ENCODE measurements around the gene MAPK8IP3. TPM values are rescaled to one million over a fixed set of nuclear protein-coding genes. Genes with fewer than 3 reads are reported as not detected.

The MAPK8IP3 gene
- total RNA-seq, 1 donor from 2014 or later, result 44.9 TPM

- H3K4me3 ChIP-seq, result no peak overlapping the region
- intact Hi-C loops (cut with DNase I), result no loop called here
- no peak overlapping the region for H3K27ac ChIP-seq
- H3K9me3 ChIP-seq, result no peaks in the 10 kb centered on the region
- H3K4me1 ChIP-seq, result no peaks in the 10 kb centered on the region
- H3K27me3 ChIP-seq, result no peaks in the 10 kb centered on the region
- no peak for DNase-seq (ENCODE audit: extremely low spot score in 2 of 2)
- TF ChIP-seq POLR2AphosphoS5 (IDR thresholded peaks at IDR 0.05; ENCODE audit: insufficient read depth in 1 of 2, low read depth in 1 of 2) (no peak), POLR2A (IDR thresholded peaks at IDR 0.05) (no peak), CTCF (IDR thresholded peaks at IDR 0.05) (no peak)
- peaks cover 0 to 22% of the 10 kb centered on the region in 2 donors for H3K36me3 ChIP-seq
Observed at GRCh38 chr16:1809281-1809801, 103.3 kb downstream of the MAPK8IP3 start.

DNA sequence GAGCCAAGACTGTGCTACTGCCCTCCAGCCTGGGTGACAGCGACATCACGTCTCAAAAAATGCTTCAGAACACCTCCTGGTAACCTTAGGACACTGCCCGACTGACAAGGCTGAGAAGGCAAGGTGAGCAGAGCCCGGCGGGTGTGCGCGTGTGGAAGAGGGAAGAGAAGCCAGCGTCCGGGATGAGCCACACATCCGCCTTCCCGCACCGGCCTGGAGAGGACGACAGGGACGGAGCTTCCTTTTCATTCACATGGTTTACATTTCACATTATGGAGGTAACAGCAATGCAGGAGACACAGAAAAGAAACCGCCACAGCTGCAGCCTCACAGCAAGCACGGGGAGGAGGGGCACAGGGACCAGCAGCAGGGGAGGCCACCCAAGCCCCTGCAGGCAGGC, 104.1 kb downstream of the MAPK8IP3 start:
- H3K4me3 ChIP-seq, result no peak overlapping the region
- no peaks in the 10 kb centered on the region for H3K4me1 ChIP-seq
- no peaks in the 10 kb centered on the region for H3K27me3 ChIP-seq
- peaks cover 0 to 22% of the 10 kb centered on the region in 2 donors for H3K36me3 ChIP-seq
- TF ChIP-seq CTCF (IDR thresholded peaks at IDR 0.05) (no peak), POLR2AphosphoS5 (IDR thresholded peaks at IDR 0.05; ENCODE audit: insufficient read depth in 1 of 2, low read depth in 1 of 2) (no peak), POLR2A (IDR thresholded peaks at IDR 0.05) (no peak)
- intact Hi-C loops (cut with DNase I), result no loop called here
- DNase-seq (ENCODE audit: extremely low spot score in 2 of 2), result no peak
- no peak overlapping the region for H3K27ac ChIP-seq
- H3K9me3 ChIP-seq, result no peaks in the 10 kb centered on the region

- no peak for TF ChIP-seq CTCF (IDR thresholded peaks at IDR 0.05)
- no peak for TF ChIP-seq POLR2AphosphoS5 (IDR thresholded peaks at IDR 0.05; ENCODE audit: insufficient read depth in 1 of 2, low read depth in 1 of 2)
- no peak for TF ChIP-seq POLR2A (IDR thresholded peaks at IDR 0.05)
- no peak overlapping the region for H3K27ac ChIP-seq
- H3K9me3 ChIP-seq, result no peaks in the 10 kb centered on the region
- H3K4me1 ChIP-seq, result no peaks in the 10 kb centered on the region
- H3K36me3 ChIP-seq, result peaks cover 0 to 24% of the 10 kb centered on the region in 2 donors
- no peak overlapping the region for H3K4me3 ChIP-seq
- no peaks in the 10 kb centered on the region for H3K27me3 ChIP-seq
- DNase-seq (ENCODE audit: extremely low spot score in 2 of 2), result no peak
- intact Hi-C loops (cut with DNase I), result no loop called here
Observed at GRCh38 chr16:1810536-1810935, 104.5 kb downstream of the MAPK8IP3 start.

GRCh38 chr16:1812732-1813163, 106.8 kb downstream of the MAPK8IP3 start:
- H3K36me3 ChIP-seq, result peaks cover 0 to 39% of the 10 kb centered on the region in 2 donors
- H3K4me1 ChIP-seq, result no peaks in the 10 kb centered on the region
- no peak overlapping the region for H3K27ac ChIP-seq
- no peak for DNase-seq (ENCODE audit: extremely low spot score in 2 of 2)
- TF ChIP-seq POLR2A (IDR thresholded peaks at IDR 0.05), result no peak
- peak; percentile 15 to 55 (median 40) for TF ChIP-seq CTCF (IDR thresholded peaks at IDR 0.05)
- peak in 1 of 2 donors; percentile 22 for TF ChIP-seq POLR2AphosphoS5 (IDR thresholded peaks at IDR 0.05; ENCODE audit: insufficient read depth in 1 of 2, low read depth in 1 of 2)
- H3K27me3 ChIP-seq, result no peaks in the 10 kb centered on the region
- no peak overlapping the region for H3K4me3 ChIP-seq
- no peaks in the 10 kb centered on the region for H3K9me3 ChIP-seq
- intact Hi-C loops (cut with DNase I), result no loop called here

GRCh38 chr16:1815461-1815860, 109.5 kb downstream of the MAPK8IP3 start:
- no peak for DNase-seq (ENCODE audit: extremely low spot score in 2 of 2)
- intact Hi-C loops (cut with DNase I), result no loop called here
- no peak for TF ChIP-seq POLR2AphosphoS5 (IDR thresholded peaks at IDR 0.05; ENCODE audit: insufficient read depth in 1 of 2, low read depth in 1 of 2)
- TF ChIP-seq POLR2A (IDR thresholded peaks at IDR 0.05), result no peak
- no peak for TF ChIP-seq CTCF (IDR thresholded peaks at IDR 0.05)
- Histone ChIP-seq H3K27ac (no peak overlapping the region), H3K4me3 (no peak overlapping the region), H3K9me3 (no peaks in the 10 kb centered on the region), H3K4me1 (no peaks in the 10 kb centered on the region), H3K27me3 (no peaks in the 10 kb centered on the region), H3K36me3 (peaks cover 0 to 42% of the 10 kb centered on the region in 2 donors)
